ENCODE data around the gene HSH2D.

DNA sequence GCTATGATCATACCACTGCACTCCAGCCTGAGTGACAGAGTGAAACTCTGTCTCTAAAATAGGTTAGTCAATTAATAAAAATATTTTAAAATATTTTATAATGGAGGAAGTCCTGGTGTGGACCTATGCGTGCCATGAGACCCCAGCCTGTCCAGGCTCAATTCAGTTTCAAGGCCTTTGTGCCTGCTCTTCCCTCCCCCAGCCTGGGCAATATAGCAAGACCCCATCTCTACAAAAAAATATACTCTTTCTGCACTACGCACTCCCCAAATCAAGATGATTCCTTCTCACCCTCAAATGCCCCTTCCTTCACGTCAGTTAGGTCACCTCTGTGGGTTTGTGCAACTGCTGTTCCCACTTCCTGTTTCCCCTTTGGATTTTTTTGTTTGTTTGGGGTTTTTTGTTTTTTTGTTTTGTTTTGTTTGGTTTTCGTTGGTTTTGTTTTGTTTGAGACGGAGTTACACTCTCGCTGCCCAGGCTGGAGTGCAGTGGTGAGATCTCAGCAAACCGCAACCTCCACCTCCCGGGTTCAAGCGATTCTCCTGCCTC, 1.4 kb upstream of the HSH2D start:
- TF ChIP-seq, protein P1, sequence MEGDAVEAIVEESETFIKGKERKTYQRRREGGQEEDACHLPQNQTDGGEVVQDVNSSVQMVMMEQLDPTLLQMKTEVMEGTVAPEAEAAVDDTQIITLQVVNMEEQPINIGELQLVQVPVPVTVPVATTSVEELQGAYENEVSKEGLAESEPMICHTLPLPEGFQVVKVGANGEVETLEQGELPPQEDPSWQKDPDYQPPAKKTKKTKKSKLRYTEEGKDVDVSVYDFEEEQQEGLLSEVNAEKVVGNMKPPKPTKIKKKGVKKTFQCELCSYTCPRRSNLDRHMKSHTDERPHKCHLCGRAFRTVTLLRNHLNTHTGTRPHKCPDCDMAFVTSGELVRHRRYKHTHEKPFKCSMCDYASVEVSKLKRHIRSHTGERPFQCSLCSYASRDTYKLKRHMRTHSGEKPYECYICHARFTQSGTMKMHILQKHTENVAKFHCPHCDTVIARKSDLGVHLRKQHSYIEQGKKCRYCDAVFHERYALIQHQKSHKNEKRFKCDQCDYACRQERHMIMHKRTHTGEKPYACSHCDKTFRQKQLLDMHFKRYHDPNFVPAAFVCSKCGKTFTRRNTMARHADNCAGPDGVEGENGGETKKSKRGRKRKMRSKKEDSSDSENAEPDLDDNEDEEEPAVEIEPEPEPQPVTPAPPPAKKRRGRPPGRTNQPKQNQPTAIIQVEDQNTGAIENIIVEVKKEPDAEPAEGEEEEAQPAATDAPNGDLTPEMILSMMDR (IDR thresholded peaks at IDR 0.05; ENCODE audit: insufficient read depth, low read depth, low read length), result no peak
- TF ChIP-seq EZH2 (IDR thresholded peaks at IDR 0.05; ENCODE audit: insufficient read depth, low read length), result no peak

Measured in astrocyte (in vitro differentiated cells and primary cell).